GM19023 (cell line): ENCODE measurements around the gene UBL3.

Experiments
- ATAC-seq: cut with Tn5 transposase; IDR thresholded peaks from one replicate; pipeline ENCODE4 v1.9.1; 2021; ENCODE audit warnings: mild to moderate bottlenecking, moderate library complexity; ENCODE audit not compliant: unreplicated experiment

The UBL3 gene

GRCh38 chr13:29850213-29850898 lies at the start of gene UBL3:
UBL3 (minus strand) TSS chr13:29850617; CDS start chr13:29849538, 1,079 bp downstream.
- peak; percentile 92 for ATAC-seq

GRCh38 chr13:29897102-29897501 lies 46.7 kb upstream of the UBL3 start:
- no peak for ATAC-seq

- ATAC-seq, result no peak
Observed at GRCh38 chr13:29893438-29893837, 43.0 kb upstream of the UBL3 start.

DNA sequence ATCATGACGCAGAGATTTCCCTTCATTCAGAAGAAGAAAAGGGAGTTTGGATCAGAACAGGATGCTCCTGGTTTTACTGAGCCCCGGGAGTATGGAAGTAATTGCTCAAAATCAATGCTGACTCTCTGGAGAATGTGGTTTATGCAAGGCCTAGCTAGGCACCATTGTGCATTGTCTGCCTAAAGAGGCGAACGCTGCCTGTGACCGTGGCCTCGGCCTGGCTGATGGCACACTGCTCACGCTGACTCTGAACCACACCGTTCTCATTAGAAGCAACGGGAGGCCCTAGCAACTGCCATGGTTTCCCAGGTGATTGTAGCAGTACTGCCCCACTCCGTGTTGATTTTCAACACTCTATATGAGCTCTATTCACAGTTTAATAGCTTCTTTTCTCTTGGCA lies 41.7 kb upstream of the UBL3 start:
- ATAC-seq, result no peak

- ATAC-seq, result no peak
Observed at GRCh38 chr13:29889111-29889510, 38.7 kb upstream of the UBL3 start.

- no peak for ATAC-seq
Observed at GRCh38 chr13:29888306-29888705, 37.9 kb upstream of the UBL3 start.

DNA sequence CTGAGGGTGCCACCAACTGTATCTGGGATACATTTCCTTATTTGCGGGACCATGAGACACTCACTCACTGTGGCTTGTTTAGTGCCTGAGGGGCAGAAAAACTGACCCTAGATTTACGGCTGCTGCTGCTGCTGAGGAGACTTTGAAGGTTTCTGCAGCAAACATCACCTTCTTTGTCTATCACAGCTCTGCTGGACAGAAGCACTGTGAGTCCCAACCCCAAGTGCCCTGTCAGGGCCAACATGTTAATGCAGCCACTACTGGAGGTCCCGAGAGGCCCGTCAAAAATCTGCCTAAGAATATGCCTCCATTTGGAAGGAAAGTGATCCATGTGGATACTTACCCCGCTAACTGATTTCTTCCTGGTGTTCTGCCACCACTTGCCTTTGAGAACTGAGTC lies 37.3 kb upstream of the UBL3 start:
- ATAC-seq, result no peak

DNA sequence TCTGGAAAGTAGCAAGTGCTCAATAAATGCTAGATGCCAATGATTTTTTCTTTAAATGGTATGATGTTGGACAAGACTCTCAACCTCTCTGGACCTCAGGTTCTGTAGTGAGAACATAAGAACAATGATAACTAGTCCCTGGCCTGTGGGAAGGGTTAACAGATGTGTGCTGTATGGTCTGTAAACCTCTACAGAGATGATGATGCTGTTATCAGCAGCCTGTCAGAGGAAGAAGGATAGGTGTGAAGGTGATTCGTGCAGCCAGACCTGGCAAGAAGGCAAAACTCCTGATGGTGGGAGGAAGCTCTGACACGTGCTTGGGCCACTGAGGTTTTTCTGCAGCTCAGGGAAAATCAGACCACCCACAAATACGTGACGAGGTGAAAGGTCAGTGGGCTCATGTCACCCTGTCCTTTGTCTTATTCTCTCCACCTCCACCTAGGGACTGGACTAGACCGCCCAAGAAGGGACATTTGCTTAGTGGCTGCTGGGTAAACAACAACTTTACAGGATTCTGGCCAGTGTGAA lies 36.7 kb upstream of the UBL3 start:
- no peak for ATAC-seq

GRCh38 chr13:29886446-29886845 lies 36.0 kb upstream of the UBL3 start:
- no peak for ATAC-seq

DNA sequence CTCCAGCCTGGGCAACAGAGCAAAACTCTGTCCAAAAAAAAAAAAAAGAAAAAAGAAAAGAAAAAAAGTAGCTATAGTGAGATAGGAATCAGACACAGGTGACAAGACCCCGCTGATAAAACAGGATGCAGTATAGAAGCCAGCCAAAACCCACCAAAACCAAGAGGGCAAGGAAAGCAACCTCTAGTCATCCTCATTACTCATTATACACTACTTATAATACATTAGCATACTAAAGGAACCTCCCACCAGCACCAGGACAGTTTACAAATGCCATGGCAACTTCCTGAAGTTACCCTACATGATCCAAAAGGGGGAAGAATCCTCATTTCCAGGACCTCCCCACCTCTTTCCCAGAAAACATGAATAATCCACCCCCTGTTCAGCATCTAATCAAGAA lies 35.6 kb upstream of the UBL3 start:
- no peak for ATAC-seq

GRCh38 chr13:29884671-29885430 lies 34.4 kb upstream of the UBL3 start:
- no peak for ATAC-seq

- ATAC-seq, result no peak
Observed at GRCh38 chr13:29883941-29884518, 33.6 kb upstream of the UBL3 start.

DNA sequence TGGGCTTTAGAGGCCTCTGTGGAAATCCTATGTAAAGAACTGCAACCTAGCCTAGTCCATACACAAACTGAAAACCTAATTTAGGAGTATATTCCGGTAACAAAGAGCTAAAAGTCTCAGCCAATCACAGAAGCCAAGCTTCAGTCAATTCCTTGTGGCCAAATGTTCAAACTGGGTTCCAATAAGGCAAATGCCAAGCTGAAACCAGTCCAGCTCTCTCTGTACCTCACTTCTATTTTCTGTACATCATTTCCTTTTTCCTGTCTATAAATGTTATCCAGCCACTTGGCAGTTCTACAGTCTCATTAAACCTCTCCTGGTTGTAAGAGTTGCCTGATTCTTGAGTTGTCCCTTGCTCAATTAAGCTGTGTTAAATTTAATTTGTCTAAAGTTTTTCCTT lies 31.7 kb upstream of the UBL3 start:
- no peak for ATAC-seq

GRCh38 chr13:29878101-29878500 lies 27.7 kb upstream of the UBL3 start:
- no peak for ATAC-seq

- ATAC-seq, result no peak
Observed at GRCh38 chr13:29877456-29878078, 27.1 kb upstream of the UBL3 start.

- ATAC-seq, result no peak
Observed at GRCh38 chr13:29875646-29876045, 25.2 kb upstream of the UBL3 start.

DNA sequence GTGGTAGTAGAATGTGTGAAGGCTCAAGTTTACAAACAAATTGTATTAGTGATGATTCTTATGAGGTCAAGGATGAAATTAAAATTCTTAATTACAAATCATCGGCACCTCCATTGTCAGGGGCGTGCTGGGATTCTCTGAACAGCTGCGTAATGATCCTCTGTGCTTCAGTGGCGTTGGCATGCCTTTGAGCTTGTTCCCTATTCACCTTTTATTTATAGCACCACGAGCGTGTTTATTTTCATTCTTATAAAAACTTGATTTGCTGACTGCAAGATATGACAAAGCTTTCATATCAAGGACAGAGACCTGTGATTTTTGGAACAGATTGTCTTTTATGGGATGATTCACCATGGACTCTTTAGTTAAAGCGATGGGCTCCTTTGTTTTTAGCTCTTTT lies 18.2 kb upstream of the UBL3 start:
- no peak for ATAC-seq

DNA sequence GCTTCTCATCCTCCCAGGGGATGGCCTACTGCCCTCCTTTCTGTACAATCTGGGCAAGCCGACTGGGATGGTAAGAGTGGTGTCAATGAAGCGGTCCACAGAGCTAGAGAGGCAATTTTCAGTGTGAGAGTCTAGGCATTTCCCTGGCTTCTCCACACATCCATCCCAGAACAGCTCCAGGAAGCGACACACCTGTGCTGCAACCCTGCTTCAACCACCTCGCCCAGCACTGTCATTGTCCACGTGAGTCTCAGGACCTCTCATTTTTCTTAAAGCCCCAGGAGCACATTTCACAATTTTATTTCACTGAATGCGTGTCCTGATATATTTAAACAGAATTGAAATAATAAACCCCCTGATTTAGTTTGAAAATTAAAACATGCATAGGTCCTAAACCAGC lies 15.5 kb upstream of the UBL3 start:
- ATAC-seq, result no peak

DNA sequence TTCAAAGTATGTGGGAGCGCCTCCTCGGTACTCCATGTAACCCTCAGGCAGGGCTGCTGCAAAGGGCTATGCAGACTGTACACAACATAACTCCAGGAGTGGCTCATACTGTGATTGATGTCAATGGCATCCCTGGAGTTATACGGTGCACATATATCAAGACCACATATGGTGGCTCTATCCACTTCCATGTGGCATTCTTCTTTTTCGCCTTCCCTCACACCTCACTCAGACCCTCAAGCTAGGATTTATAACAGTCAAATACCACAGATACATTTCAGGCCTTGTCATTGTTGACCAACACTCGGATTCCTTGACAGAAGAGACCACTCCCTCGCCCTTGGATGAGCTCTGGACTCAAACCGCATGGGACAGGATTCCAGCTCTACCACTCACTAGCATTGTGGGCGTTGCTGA lies 11.3 kb upstream of the UBL3 start:
- ATAC-seq, result no peak

GRCh38 chr13:29859971-29860370 lies 9.6 kb upstream of the UBL3 start:
- no peak for ATAC-seq

DNA sequence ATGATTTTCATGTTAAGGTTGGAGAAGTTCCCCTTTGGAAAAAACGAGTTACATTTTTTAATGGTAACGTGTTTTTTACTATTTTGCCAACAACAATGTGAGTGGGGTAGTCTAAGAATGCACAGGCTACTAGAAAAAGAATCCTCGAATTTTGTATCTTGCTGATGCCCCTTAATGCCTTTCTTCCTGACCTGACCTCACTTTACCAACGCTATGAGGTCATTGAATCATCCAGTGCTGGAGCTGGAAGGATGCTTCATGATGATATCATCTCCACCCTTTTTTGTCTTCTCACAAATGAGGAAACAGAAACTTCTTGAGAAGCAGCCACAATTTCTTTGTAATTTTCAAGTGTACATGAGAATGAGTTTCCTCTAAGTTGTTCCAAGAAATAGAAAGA lies 8.2 kb upstream of the UBL3 start:
- no peak for ATAC-seq
